Activated CD4-positive, alpha-beta T cell treated with anti-CD3 and anti-CD28 coated beads for 1 hour (primary cell): ENCODE data around the gene RETSAT.

Experiments used
- DNase-seq: peaks from one replicate; pipeline ENCODE4 v3.0.0-alpha.2; 2020

RETSAT gene

DNA sequence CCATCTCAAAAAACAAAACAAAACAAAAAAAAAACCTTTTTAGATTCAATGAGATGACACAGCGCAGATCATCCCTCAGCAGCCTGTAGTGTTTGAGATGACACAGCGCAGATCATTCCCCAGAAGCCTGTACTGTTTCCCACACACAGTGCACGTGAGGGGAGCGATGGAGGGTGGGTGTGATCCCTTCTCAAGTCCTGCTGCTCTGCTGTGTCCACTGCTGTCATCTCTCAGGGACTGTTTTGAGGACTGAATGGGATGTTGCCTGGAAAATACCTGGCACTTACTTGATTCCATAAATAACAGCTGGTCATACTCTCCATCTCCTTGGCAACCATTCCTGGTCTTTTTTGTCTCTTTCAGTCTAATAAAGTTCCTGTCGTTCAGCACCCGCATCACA lies 52.2 kb downstream of the RETSAT start:
- DNase-seq = no peak
